ENCODE results near the gene SUV39H2. TPM values are rescaled to one million over a fixed set of nuclear protein-coding genes. Genes with fewer than 3 reads are reported as not detected.

SUV39H2 gene
- total RNA-seq, 6 experiments from 2014 or later: 2.8 to 6.0 (median 4.1) TPM

DNA sequence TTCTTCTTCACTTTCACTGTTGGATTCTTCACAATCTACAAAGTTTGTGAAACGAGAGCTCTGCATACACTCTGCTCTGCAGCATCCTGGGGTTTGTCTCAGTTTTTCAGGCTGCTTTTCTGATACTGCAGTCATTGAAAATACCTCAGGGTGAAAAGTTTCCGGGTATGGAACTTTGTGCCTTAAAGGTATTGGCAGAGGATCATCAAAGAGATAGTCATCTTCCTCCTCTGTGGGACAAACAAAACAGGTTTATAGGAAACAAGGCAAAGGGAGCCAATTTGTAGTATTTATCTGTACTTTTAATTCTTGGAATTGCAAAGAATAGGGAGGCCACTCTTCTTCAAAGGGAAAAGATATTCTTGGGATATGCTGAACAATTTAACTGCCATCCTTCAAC is 30.4 kb downstream of the SUV39H2 start:
- H3K4me1 ChIP-seq: no peaks in the 10 kb centered on the region
- no peak overlapping the region for H3K27ac ChIP-seq
- no peak overlapping the region for H3K4me3 ChIP-seq
- WGBS (ENCODE audit: insufficient coverage, low coverage, low lambda C conversion rate, missing lambda C conversion rate): 97% methylated on average over 2 of the region's 2 CpGs
- H3K36me3 ChIP-seq: peaks cover 0 to 6% (median 0%) of the 10 kb centered on the region in 4 donors
- no peaks in the 10 kb centered on the region for H3K9me3 ChIP-seq
- DNase-seq (no peak), ATAC-seq (no peak)
- H3K27me3 ChIP-seq: no peaks in the 10 kb centered on the region
- TF ChIP-seq, protein P1, sequence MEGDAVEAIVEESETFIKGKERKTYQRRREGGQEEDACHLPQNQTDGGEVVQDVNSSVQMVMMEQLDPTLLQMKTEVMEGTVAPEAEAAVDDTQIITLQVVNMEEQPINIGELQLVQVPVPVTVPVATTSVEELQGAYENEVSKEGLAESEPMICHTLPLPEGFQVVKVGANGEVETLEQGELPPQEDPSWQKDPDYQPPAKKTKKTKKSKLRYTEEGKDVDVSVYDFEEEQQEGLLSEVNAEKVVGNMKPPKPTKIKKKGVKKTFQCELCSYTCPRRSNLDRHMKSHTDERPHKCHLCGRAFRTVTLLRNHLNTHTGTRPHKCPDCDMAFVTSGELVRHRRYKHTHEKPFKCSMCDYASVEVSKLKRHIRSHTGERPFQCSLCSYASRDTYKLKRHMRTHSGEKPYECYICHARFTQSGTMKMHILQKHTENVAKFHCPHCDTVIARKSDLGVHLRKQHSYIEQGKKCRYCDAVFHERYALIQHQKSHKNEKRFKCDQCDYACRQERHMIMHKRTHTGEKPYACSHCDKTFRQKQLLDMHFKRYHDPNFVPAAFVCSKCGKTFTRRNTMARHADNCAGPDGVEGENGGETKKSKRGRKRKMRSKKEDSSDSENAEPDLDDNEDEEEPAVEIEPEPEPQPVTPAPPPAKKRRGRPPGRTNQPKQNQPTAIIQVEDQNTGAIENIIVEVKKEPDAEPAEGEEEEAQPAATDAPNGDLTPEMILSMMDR (IDR thresholded peaks at IDR 0.05): no peak
- TF ChIP-seq POLR2A (IDR thresholded peaks at IDR 0.05): no peak
- intact Hi-C loops (cut with DNase I): no loop called here

DNA sequence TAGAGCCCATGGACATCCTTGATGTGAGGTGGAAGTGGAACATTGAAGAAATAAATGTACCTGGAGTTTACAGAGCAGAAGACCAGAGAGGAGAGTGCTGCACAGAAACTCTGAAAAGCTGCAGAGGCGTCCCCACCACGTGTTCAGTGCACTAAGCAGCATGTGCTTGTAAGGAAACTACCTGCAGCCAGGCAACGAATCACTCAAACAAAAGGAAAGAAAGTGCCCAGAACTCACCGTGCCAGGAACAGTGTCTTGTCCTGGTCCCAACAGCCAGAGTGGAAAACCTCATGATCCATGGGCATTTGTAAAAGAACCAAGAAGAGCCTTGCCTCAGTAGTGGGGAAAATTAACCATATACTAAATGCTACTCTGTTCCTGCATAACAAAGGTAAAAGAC is 32.3 kb downstream of the SUV39H2 start:
- H3K9me3 ChIP-seq: no peaks in the 10 kb centered on the region
- intact Hi-C loops (cut with DNase I): no loop called here
- no peak for TF ChIP-seq POLR2A (IDR thresholded peaks at IDR 0.05)
- TF ChIP-seq, protein P1 (IDR thresholded peaks at IDR 0.05): no peak
- H3K4me1 ChIP-seq: no peaks in the 10 kb centered on the region
- no peak overlapping the region for H3K4me3 ChIP-seq
- H3K27ac ChIP-seq: no peak overlapping the region
- whole genome bisulfite sequencing (ENCODE audit: insufficient coverage, low coverage, low lambda C conversion rate, missing lambda C conversion rate): 87% methylated on average over 2 of the region's 4 CpGs
- ATAC-seq: no peak
- H3K36me3 ChIP-seq: peaks cover 0 to 6% (median 0%) of the 10 kb centered on the region in 4 donors
- H3K27me3 ChIP-seq: no peaks in the 10 kb centered on the region
- no peak for DNase-seq

DNA sequence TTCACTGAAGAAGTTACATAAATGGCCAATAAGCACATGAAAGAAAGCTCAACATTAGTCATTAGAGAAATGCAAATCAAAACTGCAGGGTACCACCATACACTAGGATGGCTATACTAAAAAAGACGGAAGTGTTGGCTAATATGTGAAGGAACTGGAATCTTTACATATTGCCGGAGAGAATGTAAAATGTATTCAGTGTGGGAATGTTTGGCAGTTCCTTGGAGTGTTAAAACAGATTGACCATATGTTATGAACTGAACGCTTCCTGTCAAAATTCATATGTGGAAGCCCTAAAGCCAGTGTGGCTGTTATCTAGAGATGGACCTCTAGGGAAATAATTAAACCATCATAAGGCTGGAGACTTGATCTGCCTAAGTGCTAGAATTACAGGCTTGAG is 33.1 kb downstream of the SUV39H2 start:
- Histone ChIP-seq H3K27me3 (no peaks in the 10 kb centered on the region), H3K4me1 (no peaks in the 10 kb centered on the region), H3K4me3 (no peak overlapping the region), H3K36me3 (peaks cover 0 to 6% (median 0%) of the 10 kb centered on the region in 4 donors), H3K9me3 (peaks cover 0 to 5% (median 0%) of the 10 kb centered on the region in 4 donors), H3K27ac (no peak overlapping the region)
- 88% methylated on average over 3 of the region's 3 CpGs for WGBS (ENCODE audit: insufficient coverage, low coverage, low lambda C conversion rate, missing lambda C conversion rate)
- no peak for TF ChIP-seq POLR2A (IDR thresholded peaks at IDR 0.05)
- TF ChIP-seq, protein P1 (IDR thresholded peaks at IDR 0.05): no peak
- DNase-seq: no peak
- no peak for ATAC-seq
- intact Hi-C loops (cut with DNase I): no loop called here

DNA sequence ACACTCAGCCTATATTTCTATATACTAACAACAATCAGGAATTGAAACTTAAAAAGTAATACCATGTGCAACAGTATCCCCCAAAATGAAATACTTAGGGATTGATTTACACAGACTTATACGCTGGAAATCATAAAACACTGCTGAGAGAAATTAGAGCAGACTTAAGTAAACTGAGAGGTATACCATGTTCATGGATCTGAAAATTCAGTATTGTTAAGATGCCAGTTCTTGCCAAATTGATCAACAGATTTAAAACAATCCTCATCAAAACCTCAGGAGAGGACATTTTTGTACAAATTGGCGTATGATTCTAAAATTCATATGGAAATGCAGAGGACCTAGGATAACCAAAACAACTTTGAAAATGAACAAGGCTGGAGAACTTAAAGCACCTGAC is 37.9 kb downstream of the SUV39H2 start:
- peaks cover 0 to 5% (median 0%) of the 10 kb centered on the region in 4 donors for H3K9me3 ChIP-seq
- H3K4me3 ChIP-seq: no peak overlapping the region
- H3K27me3 ChIP-seq: no peaks in the 10 kb centered on the region
- no peak for ATAC-seq
- H3K27ac ChIP-seq: no peak overlapping the region
- 96% methylated on average over 2 of the region's 2 CpGs for WGBS (ENCODE audit: insufficient coverage, low coverage, low lambda C conversion rate, missing lambda C conversion rate)
- H3K36me3 ChIP-seq: peaks cover 0 to 13% (median 3%) of the 10 kb centered on the region in 4 donors
- H3K4me1 ChIP-seq: no peaks in the 10 kb centered on the region
- TF ChIP-seq, protein P1 (IDR thresholded peaks at IDR 0.05): no peak
- no peak for TF ChIP-seq POLR2A (IDR thresholded peaks at IDR 0.05)
- intact Hi-C loops (cut with DNase I): no loop called here
- no peak for DNase-seq

DNA sequence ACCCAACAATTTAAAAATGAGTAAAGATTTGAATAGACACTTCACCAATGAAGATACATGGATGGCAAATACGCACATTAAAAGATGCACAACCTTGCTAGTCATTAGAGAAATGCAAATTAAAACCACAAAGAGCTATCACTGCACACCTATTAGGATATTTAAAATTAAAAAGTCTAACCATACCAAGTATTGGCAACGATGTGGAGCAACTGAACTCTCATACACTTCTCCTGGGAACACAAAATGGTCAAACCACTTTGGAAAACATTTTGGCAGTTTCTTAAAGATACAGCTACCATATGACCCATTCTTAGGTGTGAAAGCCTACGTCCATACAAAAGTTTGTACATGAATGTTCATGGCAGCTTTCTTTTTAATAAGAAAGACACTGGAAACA is 39.2 kb downstream of the SUV39H2 start:
- 97% methylated on average over 3 of the region's 3 CpGs for WGBS (ENCODE audit: insufficient coverage, low coverage, low lambda C conversion rate, missing lambda C conversion rate)
- no peak for DNase-seq
- no peak overlapping the region for H3K27ac ChIP-seq

More for the DNA sequence above, 39.2 kb downstream of the SUV39H2 start:
- H3K4me3 ChIP-seq: no peak overlapping the region
- H3K4me1 ChIP-seq: no peaks in the 10 kb centered on the region
- peaks cover 0 to 13% (median 3%) of the 10 kb centered on the region in 4 donors for H3K36me3 ChIP-seq
- H3K9me3 ChIP-seq: peaks cover 0 to 5% (median 0%) of the 10 kb centered on the region in 4 donors
- TF ChIP-seq, protein P1 (IDR thresholded peaks at IDR 0.05): no peak
- no peak for TF ChIP-seq POLR2A (IDR thresholded peaks at IDR 0.05)
- ATAC-seq: no peak
- intact Hi-C loops (cut with DNase I): no loop called here
- no peaks in the 10 kb centered on the region for H3K27me3 ChIP-seq
